Neutrophil (primary cell): ENCODE data around the gene PRKG1.

Experiments used
- H3K27ac ChIP-seq: fragments of 200-600 bp; sonication (generic); 2 replicates; pipeline ENCODE4 v1.5.1; 2016; ENCODE audit warnings: mild to moderate bottlenecking, moderate library complexity
- H3K27me3 ChIP-seq: fragments of 200-600 bp; sonication (generic); 2 replicates; pipeline ENCODE4 v1.6.0; 2016; ENCODE audit warnings: mild to moderate bottlenecking
- H3K36me3 ChIP-seq: fragments of 200-600 bp; sonication (generic); 2 replicates; pipeline ENCODE4 v1.5.1; 2017
- H3K4me1 ChIP-seq, 2 experiments: fragments of 200-600 bp in 1 of 2; sonication (generic) in 1 of 2; 1 replicate in 1 of 2; 2 replicates in 1 of 2; pipeline versions ENCODE4 v1.5.1 to v1.6.1; 2013 to 2016; ENCODE audit warnings: low read depth in 1 of 2, low read length in 1 of 2, mild to moderate bottlenecking in 1 of 2, moderate library complexity in 1 of 2; ENCODE audit not compliant: control insufficient read depth in 1 of 2, insufficient read depth in 1 of 2
- H3K4me3 ChIP-seq, 2 experiments: fragments of 200-600 bp in 1 of 2; sonication (generic) in 1 of 2; 1 replicate in 1 of 2; 2 replicates in 1 of 2; pipeline ENCODE4 v1.5.1; 2013 to 2016; ENCODE audit warnings: low read depth in 1 of 2, low read length in 1 of 2, mild to moderate bottlenecking in 1 of 2, moderate library complexity in 1 of 2
- H3K9me3 ChIP-seq: fragments of 200-600 bp; sonication (generic); 2 replicates; pipeline ENCODE4 v1.5.1; 2016
- CTCF ChIP-seq: fragments of 200-600 bp; sonication (generic); IDR thresholded peaks from 2 replicates; pipeline ENCODE4 v1.5.1; 2016; ENCODE audit warnings: antibody characterized with exemption

Gene PRKG1

GRCh38 chr10:51965451-51965850 is 891.2 kb downstream of the PRKG1 start:
- no peaks in the 10 kb centered on the region for H3K27me3 ChIP-seq
- TF ChIP-seq CTCF = no peak
- H3K36me3 ChIP-seq = no peaks in the 10 kb centered on the region
- H3K4me3 ChIP-seq = no peak overlapping the region
- H3K9me3 ChIP-seq = no peaks in the 10 kb centered on the region
- no peaks in the 10 kb centered on the region for H3K4me1 ChIP-seq
- H3K27ac ChIP-seq = no peak overlapping the region

- no peaks in the 10 kb centered on the region for H3K4me1 ChIP-seq
- H3K27me3 ChIP-seq = no peaks in the 10 kb centered on the region
- no peaks in the 10 kb centered on the region for H3K36me3 ChIP-seq
These were observed 898.6 kb downstream of the PRKG1 start for GRCh38 chr10:51972733-51973346.

GRCh38 chr10:51980752-51981151 is 906.5 kb downstream of the PRKG1 start:
- no peaks in the 10 kb centered on the region for H3K4me1 ChIP-seq
- TF ChIP-seq CTCF = no peak

More at GRCh38 chr10:51972733-51973346, 898.6 kb downstream of the PRKG1 start:
- no peak for TF ChIP-seq CTCF
- H3K27ac ChIP-seq = no peak overlapping the region
- no peaks in the 10 kb centered on the region for H3K9me3 ChIP-seq
- no peak overlapping the region for H3K4me3 ChIP-seq

GRCh38 chr10:51981731-51982130 is 907.4 kb downstream of the PRKG1 start:
- TF ChIP-seq CTCF = no peak
- no peaks in the 10 kb centered on the region for H3K4me1 ChIP-seq
- no peak overlapping the region for H3K4me3 ChIP-seq

More at GRCh38 chr10:51980752-51981151, 906.5 kb downstream of the PRKG1 start:
- Histone ChIP-seq H3K4me3 (no peak overlapping the region), H3K36me3 (no peaks in the 10 kb centered on the region), H3K27me3 (no peaks in the 10 kb centered on the region), H3K27ac (no peak overlapping the region), H3K9me3 (no peaks in the 10 kb centered on the region)

GRCh38 chr10:51983481-51983880 is 909.2 kb downstream of the PRKG1 start:
- H3K27me3 ChIP-seq = no peaks in the 10 kb centered on the region
- no peaks in the 10 kb centered on the region for H3K9me3 ChIP-seq
- no peak for TF ChIP-seq CTCF
- no peaks in the 10 kb centered on the region for H3K36me3 ChIP-seq
- H3K27ac ChIP-seq = no peak overlapping the region
- no peak overlapping the region for H3K4me3 ChIP-seq
- no peaks in the 10 kb centered on the region for H3K4me1 ChIP-seq

More at GRCh38 chr10:51981731-51982130, 907.4 kb downstream of the PRKG1 start:
- Histone ChIP-seq H3K36me3 (no peaks in the 10 kb centered on the region), H3K27ac (no peak overlapping the region), H3K27me3 (no peaks in the 10 kb centered on the region), H3K9me3 (no peaks in the 10 kb centered on the region)
